Mucosa of descending colon (tissue), 3 donors: ENCODE data around the gene OBSCN. TPM values are rescaled to one million over a fixed set of nuclear protein-coding genes. Genes with fewer than 3 reads are reported as not detected.

Experiments
- ATAC-seq: fragments of 200-7000 bp; cut with Tn5 transposase; one replicate; pipeline ENCODE4 v1.9.1; 2020; ENCODE audit warnings: mild to moderate bottlenecking, moderate library complexity
- DNase-seq, 3 donors: peaks; one replicate each; pipeline ENCODE4 v3.0.0-alpha.2; 2020
- H3K36me3 ChIP-seq: fragments of 200-600 bp; one replicate; pipeline ENCODE4 v1.8.0; 2021; ENCODE audit warnings: low read depth, mild to moderate bottlenecking
- H3K4me1 ChIP-seq: fragments of 200-600 bp; one replicate; pipeline ENCODE4 v1.8.0; 2021; ENCODE audit warnings: low read depth, mild to moderate bottlenecking
- H3K4me3 ChIP-seq: fragments of 200-600 bp; one replicate; pipeline ENCODE4 v1.8.0; 2021; ENCODE audit warnings: mild to moderate bottlenecking
- H3K9me3 ChIP-seq: fragments of 200-600 bp; one replicate; pipeline ENCODE4 v1.8.0; 2021; ENCODE audit warnings: mild to moderate bottlenecking
- intact Hi-C, 2 donors: fragments of 100-400 bp; cut with DNase I in 1 of 2; cut with micrococcal nuclease in 1 of 2; formaldehyde crosslinking; loops; one replicate each; pipeline versions ENCODE4 v1.11.0 to v1.11.1; 2022; cut with DNase I, micrococcal nuclease
- total RNA-seq, 3 donors: library from RNA; stranded (reverse); fragmentation: NEBNext Ultra II Directional in 2 of 3; extraction: Animal tissue kit (Norgen Biotek cat#: 25700) in 2 of 3; gene quantifications; one replicate each; pipeline versions ENCODE4 v1.2.1 to v1.2.4, GENCODE V29; 2021 to 2023
- TF ChIP-seq, protein P1 (sequence below): fragments of 200-600 bp; IDR thresholded peaks from one replicate; pipeline ENCODE4 v1.8.0; 2022; ENCODE audit warnings: antibody characterized with exemption, mild to moderate bottlenecking
- donor health status: DM: no; HTN: no; CAD: no; lungs with moderate emphysema.
- donor health status: DM: no; HTN: no; CAD: no.
- donor health status: DM: no; HTN: yes; CAD: no.

The OBSCN gene
- total RNA-seq, 3 donors from 2014 or later = 4.2 to 30.9 (median 7.5) TPM

DNA sequence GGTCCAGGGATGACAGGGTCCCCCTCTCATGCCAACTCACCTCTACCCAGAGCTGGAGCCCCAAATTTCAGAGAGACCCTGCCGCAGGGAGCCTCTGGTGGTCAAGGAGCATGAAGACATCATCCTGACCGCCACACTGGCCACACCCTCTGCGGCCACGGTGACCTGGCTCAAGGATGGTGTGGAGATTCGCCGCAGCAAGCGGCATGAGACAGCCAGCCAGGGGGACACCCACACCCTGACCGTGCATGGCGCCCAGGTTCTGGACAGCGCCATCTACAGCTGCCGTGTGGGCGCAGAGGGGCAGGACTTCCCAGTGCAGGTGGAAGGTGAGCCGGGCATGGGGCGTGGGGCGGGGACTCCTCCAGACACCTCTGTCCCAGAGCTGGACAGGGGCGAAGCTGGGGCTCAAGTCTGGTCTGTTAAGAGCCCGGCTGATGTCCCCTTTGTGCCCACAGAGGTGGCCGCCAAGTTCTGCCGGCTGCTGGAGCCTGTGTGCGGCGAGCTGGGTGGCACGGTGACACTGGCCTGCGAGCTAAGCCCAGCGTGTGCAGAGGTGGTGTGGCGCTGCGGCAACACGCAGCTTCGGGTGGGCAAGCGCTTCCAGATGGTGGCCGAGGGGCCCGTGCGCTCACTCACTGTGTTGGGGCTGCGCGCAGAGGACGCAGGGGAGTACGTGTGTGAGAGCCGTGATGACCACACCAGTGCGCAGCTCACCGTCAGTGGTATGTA lies 66.0 kb downstream of the OBSCN start:
- TF ChIP-seq, protein P1, sequence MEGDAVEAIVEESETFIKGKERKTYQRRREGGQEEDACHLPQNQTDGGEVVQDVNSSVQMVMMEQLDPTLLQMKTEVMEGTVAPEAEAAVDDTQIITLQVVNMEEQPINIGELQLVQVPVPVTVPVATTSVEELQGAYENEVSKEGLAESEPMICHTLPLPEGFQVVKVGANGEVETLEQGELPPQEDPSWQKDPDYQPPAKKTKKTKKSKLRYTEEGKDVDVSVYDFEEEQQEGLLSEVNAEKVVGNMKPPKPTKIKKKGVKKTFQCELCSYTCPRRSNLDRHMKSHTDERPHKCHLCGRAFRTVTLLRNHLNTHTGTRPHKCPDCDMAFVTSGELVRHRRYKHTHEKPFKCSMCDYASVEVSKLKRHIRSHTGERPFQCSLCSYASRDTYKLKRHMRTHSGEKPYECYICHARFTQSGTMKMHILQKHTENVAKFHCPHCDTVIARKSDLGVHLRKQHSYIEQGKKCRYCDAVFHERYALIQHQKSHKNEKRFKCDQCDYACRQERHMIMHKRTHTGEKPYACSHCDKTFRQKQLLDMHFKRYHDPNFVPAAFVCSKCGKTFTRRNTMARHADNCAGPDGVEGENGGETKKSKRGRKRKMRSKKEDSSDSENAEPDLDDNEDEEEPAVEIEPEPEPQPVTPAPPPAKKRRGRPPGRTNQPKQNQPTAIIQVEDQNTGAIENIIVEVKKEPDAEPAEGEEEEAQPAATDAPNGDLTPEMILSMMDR = no peak
- Histone ChIP-seq H3K9me3 (no peaks in the 10 kb centered on the region), H3K36me3 (no peaks in the 10 kb centered on the region), H3K4me1 (no peaks in the 10 kb centered on the region), H3K4me3 (no peak overlapping the region)
- intact Hi-C loops = no loop called here
- ATAC-seq = no peak
- DNase-seq = peak in 1 of 3 donors; percentile 41

DNA sequence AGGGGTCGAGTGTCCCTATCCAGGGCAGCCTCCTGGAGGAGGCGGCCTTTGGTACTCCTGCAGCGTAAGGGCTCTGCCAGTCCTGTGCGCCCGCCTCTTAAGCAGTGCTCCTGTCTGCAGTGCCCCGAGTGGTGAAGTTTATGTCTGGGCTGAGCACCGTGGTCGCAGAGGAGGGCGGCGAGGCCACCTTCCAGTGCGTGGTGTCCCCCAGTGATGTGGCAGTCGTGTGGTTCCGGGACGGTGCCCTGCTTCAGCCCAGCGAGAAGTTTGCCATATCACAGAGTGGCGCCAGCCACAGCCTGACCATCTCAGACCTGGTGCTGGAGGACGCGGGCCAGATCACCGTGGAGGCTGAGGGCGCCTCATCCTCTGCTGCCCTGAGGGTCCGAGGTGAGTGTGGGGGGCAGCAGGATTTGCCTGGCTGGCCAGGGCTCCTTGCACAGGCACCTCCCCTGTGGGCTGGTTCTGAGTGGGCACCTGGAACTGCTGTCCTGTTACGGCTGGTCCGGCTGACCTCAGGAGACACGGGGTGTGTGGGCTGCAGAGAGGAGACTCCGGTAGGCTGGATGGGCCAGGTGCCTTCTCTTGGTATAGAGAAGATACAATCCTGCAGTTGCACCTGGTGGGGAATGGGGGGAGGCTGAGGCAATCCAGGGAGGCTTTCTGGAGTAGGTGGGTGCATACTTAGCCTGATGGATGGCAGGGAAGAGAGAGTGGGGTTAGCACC lies 66.8 kb downstream of the OBSCN start:
- H3K9me3 ChIP-seq = no peaks in the 10 kb centered on the region
- TF ChIP-seq, protein P1 = no peak
- ATAC-seq (no peak), DNase-seq (peak in 1 of 3 donors; percentile 46)
- no peaks in the 10 kb centered on the region for H3K4me1 ChIP-seq
- H3K4me3 ChIP-seq = no peak overlapping the region
- no peaks in the 10 kb centered on the region for H3K36me3 ChIP-seq
- intact Hi-C loops = no loop called here

DNA sequence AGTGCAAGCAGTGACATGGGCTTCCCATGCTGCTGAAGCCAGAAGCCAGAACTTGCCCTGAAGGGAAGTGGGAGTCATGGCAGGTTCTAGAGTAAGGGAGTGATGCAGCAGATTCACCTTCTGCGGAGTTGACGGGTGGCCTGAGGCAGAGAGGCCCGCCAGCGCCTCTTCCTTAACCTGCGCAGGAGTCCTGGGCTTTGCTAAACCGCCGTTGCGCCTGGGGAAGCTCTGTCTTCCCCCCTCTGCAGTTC lies 67.3 kb downstream of the OBSCN start:
- ATAC-seq (no peak), DNase-seq (no peak)
- no peaks in the 10 kb centered on the region for H3K4me1 ChIP-seq
- no peak overlapping the region for H3K4me3 ChIP-seq
- no peaks in the 10 kb centered on the region for H3K9me3 ChIP-seq
- no peaks in the 10 kb centered on the region for H3K36me3 ChIP-seq
- intact Hi-C loops = no loop called here
- TF ChIP-seq, protein P1 = no peak

DNA sequence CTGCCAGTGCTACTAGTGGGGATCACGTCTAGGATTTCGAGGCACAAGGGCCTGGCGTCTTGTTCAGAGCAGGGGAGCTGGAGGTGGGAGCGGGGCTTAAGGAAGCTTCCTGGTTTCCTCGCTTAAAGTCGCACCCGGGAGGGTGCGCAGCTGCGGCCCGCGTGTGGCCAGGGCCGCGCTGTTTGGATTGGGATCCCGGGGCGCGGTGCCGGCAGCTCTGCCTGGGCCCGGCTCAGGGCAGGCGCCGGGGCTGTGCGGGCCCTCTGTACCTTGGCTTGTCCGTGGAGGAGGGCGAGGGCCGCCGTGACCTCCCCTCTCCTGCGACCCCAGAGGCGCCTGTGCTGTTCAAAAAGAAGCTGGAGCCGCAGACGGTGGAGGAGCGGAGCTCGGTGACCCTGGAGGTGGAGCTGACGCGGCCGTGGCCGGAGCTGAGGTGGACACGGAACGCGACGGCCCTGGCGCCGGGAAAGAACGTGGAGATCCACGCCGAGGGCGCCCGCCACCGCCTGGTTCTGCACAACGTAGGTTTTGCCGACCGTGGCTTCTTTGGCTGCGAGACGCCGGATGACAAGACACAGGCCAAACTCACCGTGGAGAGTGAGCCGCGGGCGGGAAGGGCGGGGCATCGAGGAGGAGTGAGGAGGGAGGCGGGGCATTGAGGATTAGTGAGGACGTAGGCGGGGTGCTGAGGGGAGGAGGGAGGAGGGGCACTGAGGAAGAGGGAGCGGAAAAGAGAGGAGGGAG lies 67.8 kb downstream of the OBSCN start:
- intact Hi-C loops = no loop called here
- Histone ChIP-seq H3K4me1 (no peaks in the 10 kb centered on the region), H3K4me3 (peak overlapping the region; percentile 14), H3K36me3 (no peaks in the 10 kb centered on the region), H3K9me3 (no peaks in the 10 kb centered on the region)
- DNase-seq = peak; percentile 90 to 92 (median 91)
- peak; percentile 94 for ATAC-seq
- TF ChIP-seq, protein P1 = no peak

DNA sequence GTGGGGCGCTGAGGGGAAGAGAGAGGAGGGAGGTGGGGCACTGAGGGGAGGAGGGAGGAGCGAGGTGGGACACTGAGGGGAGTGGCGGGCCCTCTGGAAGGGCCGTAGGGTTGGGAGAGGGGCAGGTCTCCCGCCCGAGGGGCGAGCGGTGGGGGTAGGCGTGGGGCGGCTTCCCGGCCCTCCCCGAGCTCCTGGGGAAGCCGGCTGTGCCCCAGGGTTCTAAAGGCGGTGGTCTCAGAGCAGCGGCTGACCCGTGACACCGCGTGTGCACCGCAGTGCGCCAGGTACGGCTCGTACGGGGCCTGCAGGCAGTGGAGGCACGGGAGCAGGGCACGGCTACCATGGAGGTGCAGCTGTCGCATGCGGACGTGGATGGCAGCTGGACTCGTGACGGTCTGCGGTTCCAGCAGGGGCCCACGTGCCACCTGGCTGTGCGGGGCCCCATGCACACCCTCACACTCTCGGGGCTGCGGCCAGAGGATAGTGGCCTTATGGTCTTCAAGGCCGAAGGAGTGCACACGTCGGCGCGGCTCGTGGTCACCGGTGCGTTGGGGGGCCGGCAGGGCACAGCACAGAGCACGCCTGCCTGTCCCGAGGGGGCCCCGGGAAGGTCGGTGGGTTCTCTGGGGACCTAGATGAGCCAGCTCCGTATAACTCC lies 68.5 kb downstream of the OBSCN start:
- Histone ChIP-seq H3K36me3 (no peaks in the 10 kb centered on the region), H3K4me3 (no peak overlapping the region), H3K4me1 (no peaks in the 10 kb centered on the region), H3K9me3 (no peaks in the 10 kb centered on the region)
- DNase-seq (peak in 2 of 3 donors; percentile 9 to 63), ATAC-seq (peak; percentile 11)
- intact Hi-C loops = no loop called here
- TF ChIP-seq, protein P1 = no peak
